Adrenal gland (tissue), 12 donors: ENCODE measurements around the gene COL19A1. TPM values are rescaled to one million over a fixed set of nuclear protein-coding genes. Genes with fewer than 3 reads are reported as not detected.

Experiments
- DNase-seq, 7 donors: peaks; one replicate each; pipeline ENCODE4 v3.0.0-alpha.2; 2019 to 2020
- H3K27ac ChIP-seq, 5 donors: fragments of 200-600 bp; sonication (generic) in 4 of 5; 1 replicate in 3 of 5; 2 replicates in 2 of 5; pipeline versions ENCODE4 v1.5.1 to v1.8.0; 2016 to 2020; ENCODE audit warnings: mild to moderate bottlenecking in 1 of 5
- H3K27me3 ChIP-seq: fragments of 200-600 bp; 2 replicates; pipeline ENCODE4 v1.8.0; 2021
- H3K36me3 ChIP-seq, 2 donors: fragments of 200-600 bp; replicated peaks in 1 of 2; 1 replicate in 1 of 2; 2 replicates in 1 of 2; pipeline versions ENCODE4 v1.5.1 to v1.8.0; 2018 to 2022
- H3K4me1 ChIP-seq, 2 donors: fragments of 200-600 bp; replicated peaks in 1 of 2; 1 replicate in 1 of 2; 2 replicates in 1 of 2; pipeline versions ENCODE4 v1.5.1 to v1.8.0; 2018 to 2021
- H3K4me3 ChIP-seq, 4 donors: fragments of 200-600 bp; sonication (generic) in 3 of 4; one replicate each; pipeline ENCODE4 v1.5.1; 2016 to 2018
- H3K9me3 ChIP-seq, 3 donors: fragments of 200-600 bp; sonication (generic) in 1 of 3; replicated peaks in 1 of 3; 1 replicate in 2 of 3; 2 replicates in 1 of 3; pipeline versions ENCODE4 v1.5.1 to v1.8.0; 2016 to 2021
- CTCF ChIP-seq, 6 experiments: fragments of 450-650 bp in 4 of 6; fragments of 200-600 bp in 2 of 6; sonication (generic) in 1 of 6; IDR thresholded peaks; 1 replicate in 5 of 6; 2 replicates in 1 of 6; pipeline versions ENCODE4 v1.5.1 to v1.8.0; 2016 to 2021; ENCODE audit warnings: antibody characterized with exemption in 6 of 6, mild to moderate bottlenecking in 2 of 6, moderate library complexity in 1 of 6
- POLR2A ChIP-seq, 2 donors: fragments of 450-650 bp; IDR thresholded peaks; one replicate each; pipeline ENCODE4 v1.6.1; 2017; ENCODE audit warnings: antibody characterized with exemption in 2 of 2, mild to moderate bottlenecking in 2 of 2, moderate library complexity in 1 of 2
- WGBS, 4 donors: extraction: QIAGEN DNeasy Blood & Tissue Kit in 2 of 4; methylation state at CpG; one replicate each; pipeline versions ENCODE4 v1.1.5 to v1.1.7; 2013 to 2017; 5-methylcytosine and 5-hydroxymethylcytosine counted together
- intact Hi-C, 2 donors: fragments of 100-400 bp; cut with DNase I; formaldehyde crosslinking; loops; one replicate each; pipeline versions ENCODE4 v1.14.1 to v1.15.0; 2022 to 2023
- polyA plus RNA-seq, 3 donors: library from polyadenylated mRNA; stranded (reverse); fragments of 200-250 nt in 2 of 3; fragments of 350-450 nt in 1 of 3; fragmentation: Illumina TruSeq in 1 of 3; extraction: RNeasy Lipid Tissue Mini Kit (QIAGEN cat#74804) in 1 of 3; gene quantifications; one replicate each; pipeline ENCODE4 v1.2.3, GENCODE V29; 2013 to 2014
- total RNA-seq, 9 donors: library from RNA; depleted of rRNA in 4 of 9; stranded (reverse); fragments of >200 nt in 4 of 9; fragments of 120-200 nt in 1 of 9; fragmentation: NEBNext Ultra II Directional in 1 of 9; extraction: Animal tissue kit (Norgen Biotek cat#: 25700) in 1 of 9; gene quantifications; one replicate each; pipeline versions ENCODE4 v1.1.0 to v1.2.4, GENCODE V29; 2013 to 2023
- donor health status: healthy with polysubstance abuse.
- donor health status: Bipolar disorder and iron deficiency.
- donor health status: DM: yes; HTN: yes; CAD: no.
- donor health status: DM: no; HTN: no; CAD: no.
- donor health status: DM: no; HTN: no; CAD: no.
- donor health status: DM: yes; HTN: yes; CAD: no.

COL19A1 gene
- total and polyA plus RNA-seq, 12 donors: under 0.01 to 0.32 (median 0.11) TPM; not detected in 5

DNA sequence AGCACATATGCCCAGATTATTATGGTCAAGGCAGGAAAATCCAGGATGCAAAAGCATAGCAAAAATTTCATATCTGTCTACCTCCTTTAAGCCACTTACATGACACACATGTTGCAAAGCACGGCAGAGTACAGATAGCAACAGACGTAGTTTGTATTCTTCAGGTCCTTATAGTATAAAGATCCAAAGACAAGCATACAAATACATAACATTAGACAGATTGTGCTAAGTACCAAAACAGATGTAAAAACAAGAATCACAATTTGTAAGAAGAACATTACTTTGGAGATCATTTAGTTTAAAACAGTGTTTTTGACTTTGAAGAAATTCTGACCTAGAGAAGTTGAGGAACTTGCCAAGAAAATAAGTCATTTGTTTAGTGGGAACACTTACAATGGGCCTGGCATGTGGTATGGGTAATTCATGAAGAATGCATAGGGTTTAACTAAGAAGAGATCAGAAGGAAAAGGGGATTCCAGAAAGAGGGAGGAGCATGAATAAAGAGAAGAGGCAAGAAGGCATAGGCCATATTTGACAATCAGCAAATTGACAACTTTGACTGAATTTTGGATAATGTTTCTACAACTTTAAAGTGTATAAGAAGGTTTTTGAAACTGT lies 39.0 kb upstream of the COL19A1 start:
- no peak for DNase-seq
- TF ChIP-seq POLR2A (IDR thresholded peaks at IDR 0.05): no peak
- TF ChIP-seq CTCF (IDR thresholded peaks at IDR 0.05): no peak
- no peak overlapping the region for H3K4me3 ChIP-seq
- no peaks in the 10 kb centered on the region for H3K36me3 ChIP-seq
- H3K9me3 ChIP-seq: no peaks in the 10 kb centered on the region
- H3K27ac ChIP-seq: no peak overlapping the region
- 32 to 81% (median 49%) methylated on average over 2 of the region's 2 CpGs for WGBS, 4 donors
- intact Hi-C loops: no loop called here
- no peaks in the 10 kb centered on the region for H3K4me1 ChIP-seq
- H3K27me3 ChIP-seq: no peaks in the 10 kb centered on the region

- no peak for TF ChIP-seq CTCF (IDR thresholded peaks at IDR 0.05)
- no peak for TF ChIP-seq POLR2A (IDR thresholded peaks at IDR 0.05)
- intact Hi-C loops: loop anchor here in 1 of 2 donors (10.0 kb wide), 1 partner anchor 272 kb away; no protein-coding TSS in a partner anchor
These were observed 33.8 kb upstream of the COL19A1 start for GRCh38 chr6:69832558-69832957.

DNA sequence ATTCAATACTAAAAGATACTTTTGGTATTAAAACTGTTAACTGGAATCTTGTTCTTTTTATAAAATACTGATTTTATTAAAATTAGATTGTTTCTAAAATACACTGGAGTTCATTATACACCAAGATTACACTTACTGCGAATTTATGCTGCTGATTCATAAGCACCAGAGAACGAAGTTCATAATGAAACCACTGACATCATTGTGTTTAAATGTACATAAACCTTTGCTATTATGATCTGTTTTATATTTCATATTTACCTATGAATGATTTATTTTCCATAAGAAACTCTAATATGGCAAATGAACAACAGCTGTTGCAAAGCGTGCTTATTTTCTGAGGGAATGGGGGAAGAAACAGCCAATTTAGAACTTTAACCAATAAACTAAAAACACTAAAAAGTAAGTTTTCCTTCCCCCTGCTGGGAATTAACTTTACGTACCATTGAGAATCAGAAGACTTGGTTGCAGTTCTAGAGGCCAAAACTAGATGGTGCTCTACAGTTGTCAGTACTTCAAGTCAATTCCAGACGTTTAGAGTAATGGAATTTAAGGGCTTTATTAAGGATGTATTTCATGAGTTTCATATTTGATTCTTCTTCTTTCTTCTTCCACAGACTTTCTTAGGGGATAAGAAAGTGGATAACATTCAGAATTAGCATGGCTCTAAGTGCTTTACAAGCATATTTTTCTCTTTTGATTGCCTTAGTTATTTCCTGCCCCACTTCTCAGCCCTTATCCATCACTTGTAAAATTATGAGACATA lies 30.8 kb upstream of the COL19A1 start:
- no peaks in the 10 kb centered on the region for H3K9me3 ChIP-seq
- no peak overlapping the region for H3K4me3 ChIP-seq
- 3 to 5% (median 4%) methylated on average over 5 of the region's 5 CpGs for WGBS, 4 donors
- no peaks in the 10 kb centered on the region for H3K36me3 ChIP-seq
- H3K4me1 ChIP-seq: peaks cover 0 to 4% of the 10 kb centered on the region in 2 donors
- peak; percentile 47 to 82 (median 69) for TF ChIP-seq CTCF (IDR thresholded peaks at IDR 0.05)
- TF ChIP-seq POLR2A (IDR thresholded peaks at IDR 0.05): no peak
- intact Hi-C loops: loop anchor here in 1 of 2 donors (10.0 kb wide), 1 partner anchor 269 kb away; no protein-coding TSS in a partner anchor
- H3K27ac ChIP-seq: no peak overlapping the region
- H3K27me3 ChIP-seq: no peaks in the 10 kb centered on the region
- DNase-seq: peak in 5 of 7 donors; percentile 14 to 50 (median 22)

More at GRCh38 chr6:69832558-69832957, 33.8 kb upstream of the COL19A1 start:
- no peaks in the 10 kb centered on the region for H3K36me3 ChIP-seq
- no peak overlapping the region for H3K4me3 ChIP-seq
- no peak overlapping the region for H3K27ac ChIP-seq
- no peaks in the 10 kb centered on the region for H3K27me3 ChIP-seq
- H3K4me1 ChIP-seq: peaks cover 0 to 4% of the 10 kb centered on the region in 2 donors
- no peak for DNase-seq
- H3K9me3 ChIP-seq: no peaks in the 10 kb centered on the region

DNA sequence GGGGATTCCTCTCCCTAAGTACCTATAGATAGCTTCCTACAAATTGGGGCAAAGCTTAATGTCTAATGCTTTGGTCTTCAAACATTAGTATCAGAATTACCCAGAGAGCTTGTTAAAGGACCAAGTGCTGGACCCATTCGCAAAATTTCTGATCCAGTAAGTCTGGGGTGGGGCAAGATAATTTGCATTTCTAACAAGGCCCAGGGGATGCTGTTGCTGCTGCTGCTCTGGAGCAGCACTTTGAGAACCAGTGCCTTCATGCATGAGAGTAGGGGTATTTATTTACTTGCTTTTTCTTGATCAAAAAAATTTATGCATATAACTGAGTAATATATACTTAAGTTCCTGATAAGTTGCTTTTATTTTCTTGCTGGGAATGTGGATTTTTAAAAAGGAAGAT lies 24.5 kb upstream of the COL19A1 start:
- Histone ChIP-seq H3K36me3 (no peaks in the 10 kb centered on the region), H3K27ac (no peak overlapping the region), H3K9me3 (no peaks in the 10 kb centered on the region), H3K27me3 (no peaks in the 10 kb centered on the region), H3K4me3 (no peak overlapping the region), H3K4me1 (no peaks in the 10 kb centered on the region)
- no peak for DNase-seq
- 63 to 88% (median 72%) methylated on average over 1 of the region's 1 CpG for WGBS, 4 donors
- TF ChIP-seq CTCF (IDR thresholded peaks at IDR 0.05) (no peak), POLR2A (IDR thresholded peaks at IDR 0.05) (no peak)
- intact Hi-C loops: no loop called here
